Choroid plexus epithelial cell (primary cell): ENCODE results near the gene BCL2.

Experiments
- DNase-seq: peaks from one replicate; pipeline ENCODE4 v3.0.0-alpha.2; 2010; ENCODE audit warnings: low read depth
- H3K4me3 ChIP-seq: 2 replicates; pipeline ENCODE4 v1.5.1; 2011; ENCODE audit warnings: low read depth, mild to moderate bottlenecking, control low read depth, low read length, moderate library complexity
- CTCF ChIP-seq: conservative IDR thresholded peaks from 2 replicates; pipeline ENCODE4 v1.5.1; 2011; ENCODE audit warnings: low read depth, mild to moderate bottlenecking, control low read depth, inconsistent platforms, low read length, moderate library complexity

Gene BCL2

GRCh38 chr18:63091671-63092364, 227.8 kb downstream of the BCL2 start:
- no peak overlapping the region for H3K4me3 ChIP-seq
- TF ChIP-seq CTCF, result no peak
- no peak for DNase-seq

- no peak for TF ChIP-seq CTCF
- no peak overlapping the region for H3K4me3 ChIP-seq
- no peak for DNase-seq
These were observed 229.2 kb downstream of the BCL2 start for GRCh38 chr18:63090334-63090733.

- TF ChIP-seq CTCF, result no peak
- DNase-seq, result no peak
- no peak overlapping the region for H3K4me3 ChIP-seq
These were observed 230.5 kb downstream of the BCL2 start for GRCh38 chr18:63089041-63089440.

- no peak overlapping the region for H3K4me3 ChIP-seq
- no peak for TF ChIP-seq CTCF
- DNase-seq, result no peak
These were observed 231.3 kb downstream of the BCL2 start for GRCh38 chr18:63088262-63088661.

- TF ChIP-seq CTCF, result no peak
- no peak for DNase-seq
- H3K4me3 ChIP-seq, result no peak overlapping the region
These were observed 231.9 kb downstream of the BCL2 start for GRCh38 chr18:63087421-63088230.

- H3K4me3 ChIP-seq, result no peak overlapping the region
- no peak for TF ChIP-seq CTCF
- DNase-seq, result no peak
These were observed 234.0 kb downstream of the BCL2 start for GRCh38 chr18:63085611-63086010.

- no peak for TF ChIP-seq CTCF
- no peak for DNase-seq
- H3K4me3 ChIP-seq, result no peak overlapping the region
These were observed 235.3 kb downstream of the BCL2 start for GRCh38 chr18:63084219-63084618.
